Measurements from ENCODE around the gene TUBB4B.

TUBB4B gene

DNA sequence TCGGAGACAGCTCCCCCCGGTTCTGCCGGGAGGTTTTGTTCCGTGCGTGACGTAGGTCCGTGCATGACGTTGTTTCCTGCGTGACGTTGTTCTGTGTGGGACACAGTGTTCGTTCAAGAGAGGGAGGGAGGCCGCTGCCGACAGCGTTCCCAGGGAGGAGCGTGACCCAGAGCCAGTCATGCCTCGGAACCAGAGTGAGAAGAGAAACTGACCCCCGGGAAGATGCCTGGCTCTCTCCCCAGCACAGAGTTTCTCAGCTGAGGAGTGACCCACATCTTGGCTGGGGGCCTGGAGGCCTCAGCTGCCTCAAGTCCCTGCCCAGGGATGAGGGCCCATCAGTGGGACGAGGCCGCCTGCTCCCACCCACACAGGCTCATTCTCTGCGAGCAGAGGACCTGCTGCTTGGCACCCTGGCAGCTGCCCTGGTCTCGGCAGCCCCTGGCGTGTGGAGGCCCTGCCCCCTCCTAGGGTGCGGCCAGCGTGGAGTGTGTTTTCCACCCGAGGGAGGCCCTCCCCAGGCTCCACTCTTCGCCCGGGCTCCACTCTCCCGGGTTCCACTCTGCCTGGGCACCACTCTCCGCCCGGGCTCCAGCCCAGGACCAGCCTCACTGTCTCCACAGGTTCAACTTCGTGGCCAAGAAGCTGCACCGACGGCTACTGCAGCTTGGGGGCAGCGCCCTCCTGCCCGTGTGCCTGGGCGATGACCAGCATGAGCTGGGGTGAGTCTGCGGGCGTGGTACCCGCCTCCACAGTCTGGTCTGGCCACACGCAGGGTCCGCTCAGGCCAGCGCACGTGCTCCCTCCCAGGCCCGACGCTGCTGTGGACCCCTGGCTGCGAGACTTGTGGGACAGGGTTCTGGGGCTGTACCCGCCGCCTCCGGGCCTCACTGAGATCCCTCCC, 27.7 kb upstream of the TUBB4B start:
- no peak for DNase-seq (ENCODE audit: low spot score)

DNA sequence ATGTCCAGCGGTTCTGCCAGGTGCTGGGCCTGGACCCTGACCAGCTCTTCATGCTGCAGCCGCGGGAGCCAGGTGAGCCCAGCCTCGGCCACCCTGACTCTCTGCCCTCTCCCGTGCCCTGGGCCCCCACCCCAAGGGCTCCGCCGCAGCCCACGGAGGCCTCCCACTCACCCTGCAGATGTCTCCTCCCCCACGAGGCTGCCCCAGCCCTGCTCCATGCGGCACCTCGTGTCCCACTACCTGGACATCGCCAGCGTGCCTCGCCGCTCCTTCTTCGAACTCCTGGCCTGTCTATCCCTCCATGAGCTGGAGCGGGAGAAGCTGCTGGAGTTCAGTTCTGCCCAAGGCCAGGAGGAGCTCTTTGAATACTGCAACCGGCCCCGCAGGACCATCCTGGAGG, 26.5 kb upstream of the TUBB4B start:
- no peak for DNase-seq (ENCODE audit: low spot score)

DNA sequence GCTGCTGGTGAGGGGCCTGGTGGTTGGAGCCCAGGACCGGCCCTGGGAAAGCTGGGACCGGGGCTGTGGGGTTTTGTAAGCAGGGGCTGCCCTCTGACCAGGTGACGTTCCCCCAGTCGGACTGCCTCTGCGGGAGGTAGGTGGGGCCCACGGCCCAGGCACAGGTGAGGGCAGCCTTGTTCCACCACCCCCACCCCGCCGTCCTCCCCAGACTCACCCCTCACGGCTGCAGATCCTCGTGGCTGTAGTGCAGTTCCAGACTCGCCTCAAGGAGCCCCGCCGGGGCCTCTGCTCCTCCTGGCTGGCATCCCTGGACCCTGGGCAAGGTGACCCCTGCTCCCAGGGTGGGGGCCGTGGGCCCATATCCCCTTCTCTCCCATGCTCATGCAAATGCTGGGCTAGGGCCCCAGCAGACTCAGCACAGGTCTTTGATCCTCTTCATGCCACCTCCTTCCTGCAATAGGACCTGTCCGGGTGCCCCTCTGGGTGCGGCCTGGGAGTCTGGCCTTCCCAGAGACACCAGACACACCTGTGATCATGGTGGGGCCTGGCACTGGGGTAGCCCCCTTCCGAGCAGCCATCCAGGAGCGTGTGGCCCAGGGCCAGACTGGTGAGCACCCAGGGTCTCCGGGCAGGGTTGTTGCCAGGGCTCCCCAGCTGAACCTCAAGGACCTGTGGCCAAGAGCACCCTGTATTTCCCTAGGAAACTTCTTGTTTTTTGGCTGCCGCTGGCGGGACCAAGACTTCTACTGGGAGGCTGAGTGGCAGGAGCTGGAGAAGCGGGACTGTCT, 25.7 kb upstream of the TUBB4B start:
- DNase-seq (ENCODE audit: low spot score): no peak

DNA sequence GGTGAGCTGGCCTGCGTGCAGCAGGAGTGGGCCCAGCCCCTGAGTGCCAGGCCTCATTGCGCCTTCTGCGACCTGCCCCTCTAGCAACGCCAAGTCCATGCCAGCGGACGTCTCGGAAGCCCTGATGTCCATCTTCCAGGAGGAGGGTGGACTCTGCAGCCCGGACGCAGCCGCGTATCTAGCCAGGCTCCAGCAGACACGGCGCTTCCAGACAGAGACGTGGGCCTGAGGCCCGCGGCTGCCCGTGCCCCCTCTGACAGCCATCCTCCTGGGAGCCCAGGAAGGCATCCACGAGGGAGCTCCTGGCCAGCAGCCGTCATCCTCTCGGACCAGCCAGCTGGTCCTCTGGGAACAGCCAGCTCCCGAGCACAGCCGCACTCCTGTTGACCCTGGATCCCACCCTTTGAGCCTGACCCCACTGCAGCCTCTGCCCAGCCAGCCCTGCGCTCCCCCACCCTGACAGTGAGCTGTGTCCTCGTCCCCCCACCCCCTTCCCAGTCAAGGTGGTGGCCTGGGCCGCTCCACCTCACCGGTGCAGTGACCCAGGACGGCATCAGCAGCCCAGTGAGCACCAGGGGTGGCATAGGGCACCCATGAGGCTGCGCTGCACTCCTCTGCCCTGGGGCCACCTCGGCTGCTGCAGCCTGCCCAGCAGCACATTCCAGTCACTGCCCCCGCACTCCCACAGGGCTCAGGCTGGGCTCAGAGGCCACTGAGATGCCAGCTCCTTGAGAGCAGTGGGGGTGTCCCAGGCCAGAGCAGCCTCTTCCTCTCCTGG, 24.7 kb upstream of the TUBB4B start:
- DNase-seq (ENCODE audit: low spot score): no peak

DNA sequence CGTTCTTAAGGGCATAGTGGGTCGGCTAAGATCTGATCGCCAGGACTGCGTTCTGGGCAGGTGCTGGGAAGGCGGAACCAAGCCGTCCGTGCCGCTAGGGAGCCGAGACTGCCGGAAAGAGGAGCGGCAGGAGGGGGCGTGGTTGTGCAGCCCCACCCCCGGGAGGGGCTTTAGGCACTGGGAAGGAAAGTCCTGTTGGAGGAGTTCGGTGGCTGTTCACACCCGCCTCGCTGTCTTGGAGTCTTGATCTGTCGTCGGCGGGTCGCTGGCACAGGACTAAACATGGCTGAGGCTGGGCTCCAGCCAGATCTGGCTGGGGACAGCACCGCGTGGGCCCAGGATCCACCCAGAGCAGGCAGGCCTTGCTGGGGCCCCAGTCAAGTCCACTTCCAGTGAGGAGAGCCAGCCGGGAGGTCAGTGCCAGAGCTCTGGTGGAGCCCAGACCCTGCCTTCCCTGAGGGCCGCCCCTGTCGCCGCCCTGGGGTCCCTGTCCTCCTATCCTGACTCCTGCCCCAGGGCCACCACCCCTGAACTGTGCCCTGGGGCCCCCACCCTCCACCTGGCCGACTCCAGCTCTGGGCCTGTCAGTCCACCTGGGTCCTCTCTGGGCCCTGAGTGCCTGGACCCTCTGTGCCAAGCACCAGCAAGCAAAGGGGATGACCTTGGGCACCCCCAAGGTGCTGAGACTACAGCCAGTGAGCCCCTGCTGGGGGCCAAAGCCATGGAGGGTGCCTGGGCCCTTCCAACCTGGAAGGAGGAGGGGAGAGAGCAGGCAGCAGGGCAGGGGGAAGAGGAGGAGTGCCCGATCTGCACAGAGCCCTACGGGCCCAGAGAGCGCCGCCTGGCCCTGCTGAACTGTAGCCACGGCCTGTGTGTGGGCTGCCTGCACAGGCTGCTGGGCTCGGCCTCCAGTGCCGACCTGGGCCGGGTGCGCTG, 23.5 kb upstream of the TUBB4B start:
- DNase-seq (ENCODE audit: low spot score): peak; percentile 94

DNA sequence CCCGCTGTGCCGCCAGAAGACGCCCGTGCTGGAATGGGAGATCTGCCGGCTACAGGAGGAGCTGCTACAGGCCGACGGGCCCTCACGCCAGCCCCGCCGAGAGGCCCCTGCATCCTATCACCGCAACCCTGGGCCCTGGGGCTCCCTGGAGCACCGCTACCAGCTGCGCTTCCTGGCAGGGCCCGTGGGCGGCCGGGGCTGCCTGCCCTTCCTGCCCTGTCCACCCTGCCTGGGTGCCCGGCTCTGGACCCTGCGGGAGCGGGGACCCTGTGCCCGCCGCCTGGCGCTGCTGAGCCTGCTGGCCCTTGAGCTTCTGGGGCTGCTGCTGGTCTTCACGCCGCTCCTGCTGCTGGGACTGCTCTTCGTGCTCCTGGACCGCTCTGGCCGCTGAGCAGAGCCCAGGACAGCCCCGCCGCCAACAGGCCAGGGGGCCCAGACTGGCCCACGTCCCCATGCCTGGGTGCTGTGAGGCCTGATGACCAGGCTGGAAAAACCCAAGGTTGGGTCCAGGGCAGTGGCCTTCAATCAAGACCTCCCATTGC, 22.8 kb upstream of the TUBB4B start:
- no peak for DNase-seq (ENCODE audit: low spot score)

DNA sequence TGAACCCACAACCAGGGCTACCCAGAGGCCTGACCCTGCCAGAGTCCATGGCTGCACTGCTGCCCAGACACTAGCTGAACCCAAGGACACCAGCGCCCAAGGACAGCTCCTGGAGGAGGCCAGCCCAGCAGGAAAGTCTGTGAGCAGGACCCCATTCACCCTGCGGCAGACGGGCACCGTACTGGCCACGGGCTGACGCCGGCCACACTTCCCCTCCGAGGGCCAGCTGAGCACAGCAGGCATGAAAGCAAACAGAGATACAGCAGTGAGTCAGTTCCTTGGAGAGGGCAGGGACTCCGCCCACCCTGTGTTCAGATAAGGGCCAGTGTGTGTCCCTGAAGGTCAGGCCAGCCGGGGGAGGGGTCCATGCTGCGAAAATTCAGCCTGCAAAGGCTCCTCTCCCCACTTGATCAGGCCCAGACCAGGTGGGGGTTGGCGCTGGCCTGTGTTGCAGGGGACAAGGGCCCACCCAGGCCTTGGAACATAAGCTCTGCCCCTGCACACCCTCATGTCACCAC, 22.3 kb upstream of the TUBB4B start:
- peak; percentile 89 for DNase-seq (ENCODE audit: low spot score)

DNA sequence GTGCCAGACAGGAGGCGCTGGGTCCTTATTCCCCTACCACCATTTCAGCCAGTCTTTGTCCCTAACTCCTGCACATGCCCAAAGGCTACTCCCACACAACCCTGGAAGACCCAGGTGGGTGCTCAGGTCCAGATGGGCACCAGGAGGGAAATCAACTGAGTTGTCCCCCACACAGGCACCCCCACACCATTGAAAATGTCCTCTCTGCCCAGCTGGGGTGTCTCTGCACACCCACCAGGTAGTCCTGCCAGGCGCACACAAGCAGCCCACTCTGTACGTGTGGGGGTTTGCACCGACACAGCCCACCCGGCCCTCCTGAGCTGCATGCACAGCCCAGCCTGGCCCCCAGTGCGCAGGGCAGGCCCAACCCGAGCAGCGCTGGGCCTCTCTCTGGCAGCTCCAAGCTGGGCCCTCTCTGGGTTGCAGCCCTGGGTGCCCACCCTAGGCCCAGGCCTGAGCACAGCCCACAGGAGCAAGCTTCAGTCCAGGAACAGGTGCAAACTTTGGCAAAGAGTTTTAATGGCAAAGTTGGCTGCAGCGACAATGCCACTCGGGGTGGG, 21.2 kb upstream of the TUBB4B start:
- DNase-seq (ENCODE audit: low spot score): no peak

DNA sequence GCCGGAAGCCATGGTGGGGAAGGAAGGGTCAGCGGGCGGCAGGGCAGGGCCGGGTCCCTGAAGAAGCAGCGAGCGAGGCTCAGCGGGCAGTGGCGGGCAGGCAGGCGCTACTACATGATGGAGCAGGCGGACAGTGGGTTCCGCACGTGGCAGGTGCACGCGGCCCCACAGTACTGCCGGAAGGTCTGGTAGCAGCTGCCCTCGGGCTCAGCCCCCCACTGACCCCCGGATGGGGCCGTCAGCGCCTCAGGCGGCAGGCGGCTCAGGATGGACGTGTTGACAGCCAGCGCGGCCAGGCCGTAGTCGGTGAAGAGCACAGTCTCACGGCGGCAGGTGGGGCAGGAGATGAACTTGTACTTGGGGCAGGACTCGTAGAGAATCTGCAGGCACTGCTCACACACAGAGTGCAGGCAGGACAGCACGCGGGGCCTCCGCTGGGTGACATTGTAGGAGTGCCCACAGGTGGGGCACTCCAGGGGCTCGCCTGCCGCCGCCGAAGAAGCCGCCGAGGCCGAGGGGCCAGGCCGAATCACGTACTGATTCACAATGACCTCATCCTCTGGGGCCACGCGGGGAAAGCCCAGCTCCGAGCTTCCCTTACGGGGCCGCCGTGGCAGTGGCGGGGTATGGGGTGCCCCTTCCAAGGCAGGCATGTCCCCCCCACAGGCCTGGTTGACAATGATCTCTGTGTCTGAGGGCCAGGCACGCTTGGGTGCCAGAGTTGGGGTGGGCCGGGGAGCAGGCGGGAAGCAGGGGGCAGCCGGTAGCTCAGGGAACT, 20.6 kb upstream of the TUBB4B start:
- DNase-seq (ENCODE audit: low spot score): no peak

DNA sequence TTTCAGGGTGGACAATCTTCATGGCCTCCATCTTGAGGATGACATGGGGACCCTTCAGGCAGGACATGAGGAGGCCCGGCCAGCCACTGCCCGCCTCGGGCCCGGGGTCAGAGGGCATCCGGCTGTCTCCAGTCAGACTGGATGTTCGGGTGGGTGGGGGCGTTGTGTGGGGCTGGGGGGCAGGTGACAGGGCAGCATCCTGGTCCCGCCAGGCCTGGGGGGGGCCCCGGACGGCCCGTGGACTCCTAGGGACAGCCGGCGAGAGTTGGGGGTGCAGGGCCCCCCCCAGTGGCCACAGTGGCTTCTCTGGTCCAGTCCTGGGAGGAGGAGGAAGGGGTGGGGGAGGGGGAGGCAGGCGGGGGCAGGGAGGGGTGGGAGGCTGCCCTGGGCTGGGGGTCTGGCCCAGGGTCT, 20.0 kb upstream of the TUBB4B start:
- no peak for DNase-seq (ENCODE audit: low spot score)

DNA sequence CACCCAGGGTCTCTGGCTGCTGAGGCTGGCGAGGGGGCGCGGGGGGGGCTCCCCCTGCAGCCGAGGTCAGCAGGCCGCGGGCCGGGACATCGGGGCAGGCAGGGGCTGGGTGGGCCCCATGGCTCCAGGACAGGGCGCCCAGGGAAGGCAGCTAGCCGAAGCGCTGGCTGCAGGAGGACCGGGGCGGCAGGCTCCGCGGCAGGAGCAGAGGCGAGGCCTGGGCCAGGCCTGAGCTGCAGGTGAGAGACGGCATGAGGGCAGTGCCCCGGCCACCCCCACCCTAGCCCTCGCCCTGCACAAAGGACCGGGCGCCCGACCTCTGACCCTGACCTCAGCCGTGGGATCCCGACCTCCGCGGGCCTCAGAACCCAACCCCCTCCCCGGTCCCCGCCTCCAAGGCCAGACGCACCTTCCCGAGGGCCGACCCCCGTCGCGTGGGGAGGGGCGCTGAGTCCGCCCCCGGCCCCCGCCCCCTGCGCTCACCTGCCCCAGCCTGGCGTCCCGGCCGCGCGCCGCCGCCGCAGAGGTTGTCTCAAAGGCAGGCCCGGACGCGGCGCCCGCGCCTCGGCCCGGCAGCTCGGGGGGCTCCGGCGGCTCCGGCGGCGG, 19.5 kb upstream of the TUBB4B start:
- no peak for DNase-seq (ENCODE audit: low spot score)

DNA sequence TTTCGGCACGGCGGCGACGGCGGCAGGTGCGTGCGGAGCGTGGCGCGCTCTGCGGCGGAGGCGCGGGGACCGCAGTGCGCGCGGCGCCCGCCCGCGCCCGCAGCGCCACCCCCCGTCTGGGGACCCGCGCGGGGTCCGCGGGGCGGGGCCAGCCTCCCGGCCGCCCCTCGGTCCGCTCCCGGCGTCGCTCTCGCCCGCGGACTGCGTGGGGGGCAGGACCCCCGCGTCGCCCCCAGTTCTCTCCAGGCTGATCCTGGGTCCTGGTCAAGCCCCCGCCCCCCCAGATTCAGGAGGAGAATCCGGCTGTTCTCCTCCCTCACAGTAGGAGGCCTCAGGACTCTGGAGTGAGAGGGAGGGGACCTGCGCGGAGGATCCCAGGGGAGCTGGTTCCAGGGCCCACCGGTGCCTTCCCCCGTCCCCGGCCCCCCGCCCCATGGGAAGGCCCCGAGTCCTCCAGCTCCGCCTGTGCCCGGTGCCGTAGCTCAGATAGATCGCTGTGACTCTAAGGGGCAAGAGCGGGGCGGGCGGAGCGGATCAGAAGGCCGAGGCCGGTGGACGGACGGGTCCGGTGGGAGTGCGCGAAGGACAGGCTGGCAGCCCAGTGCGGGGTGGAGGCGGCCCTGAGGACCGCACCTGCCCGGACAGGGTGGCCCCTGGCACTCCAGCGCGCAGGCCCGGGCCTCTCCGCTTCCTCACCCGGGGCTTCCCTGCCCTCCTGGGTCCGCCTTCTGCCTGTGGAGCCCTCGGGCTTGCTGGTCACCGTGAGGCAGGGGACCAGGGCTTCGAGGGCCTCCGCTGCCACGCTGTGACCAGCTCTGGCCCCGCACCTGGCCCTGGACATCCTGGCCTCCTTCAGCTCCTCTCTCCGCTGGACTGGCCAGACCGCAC, 18.7 kb upstream of the TUBB4B start, which contains the start of gene RNF208:
TSS of gene RNF208 (minus strand) at position 51 of the 888 bp plus-strand sequence. CDS start 1,028 bp downstream, outside the sequence.
- DNase-seq (ENCODE audit: low spot score): no peak

DNA sequence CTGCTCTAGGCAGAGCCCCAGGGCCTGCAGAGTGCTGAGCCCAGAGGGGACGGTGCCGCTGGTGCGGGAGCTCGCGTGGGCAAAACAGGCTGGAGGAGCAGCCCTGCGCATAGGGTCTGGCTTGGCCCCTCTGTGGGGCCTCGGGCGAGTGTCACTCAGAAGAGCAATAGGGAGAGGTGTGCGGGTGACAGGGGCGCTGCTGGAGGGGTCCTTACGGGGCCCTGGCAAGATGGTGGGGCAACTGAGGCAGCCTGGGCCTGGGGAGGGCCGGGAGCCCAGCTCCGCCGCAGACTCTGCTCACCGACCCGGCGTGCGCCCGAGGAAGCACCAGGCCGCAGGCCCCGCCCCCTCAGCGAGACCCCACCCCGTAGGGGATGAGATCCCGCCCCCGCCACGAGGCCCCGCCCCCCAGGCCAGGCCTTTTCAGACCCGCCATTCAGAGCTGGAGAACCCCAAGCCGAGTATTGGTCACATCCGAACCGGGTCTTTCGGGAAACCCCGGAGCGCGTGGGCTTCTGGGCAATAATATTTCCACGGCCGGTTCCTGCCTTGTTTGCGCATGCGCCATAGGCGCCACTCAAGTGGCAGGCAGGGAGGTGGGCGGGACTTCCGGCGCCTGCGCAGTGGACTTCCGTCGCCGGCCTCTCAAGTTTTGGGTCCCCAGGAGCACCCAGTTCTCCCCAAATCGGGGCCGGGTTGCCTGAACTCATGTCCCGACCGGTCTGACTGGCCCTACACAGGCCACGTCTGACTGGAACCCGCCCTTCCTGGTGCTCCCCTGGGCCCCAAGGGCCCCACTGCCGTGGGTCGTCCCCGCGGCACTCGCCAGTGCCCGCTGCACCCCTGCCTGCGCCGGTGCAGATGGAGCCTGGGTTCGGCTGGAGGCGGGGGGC, 17.8 kb upstream of the TUBB4B start:
- DNase-seq (ENCODE audit: low spot score): peak; percentile 99

DNA sequence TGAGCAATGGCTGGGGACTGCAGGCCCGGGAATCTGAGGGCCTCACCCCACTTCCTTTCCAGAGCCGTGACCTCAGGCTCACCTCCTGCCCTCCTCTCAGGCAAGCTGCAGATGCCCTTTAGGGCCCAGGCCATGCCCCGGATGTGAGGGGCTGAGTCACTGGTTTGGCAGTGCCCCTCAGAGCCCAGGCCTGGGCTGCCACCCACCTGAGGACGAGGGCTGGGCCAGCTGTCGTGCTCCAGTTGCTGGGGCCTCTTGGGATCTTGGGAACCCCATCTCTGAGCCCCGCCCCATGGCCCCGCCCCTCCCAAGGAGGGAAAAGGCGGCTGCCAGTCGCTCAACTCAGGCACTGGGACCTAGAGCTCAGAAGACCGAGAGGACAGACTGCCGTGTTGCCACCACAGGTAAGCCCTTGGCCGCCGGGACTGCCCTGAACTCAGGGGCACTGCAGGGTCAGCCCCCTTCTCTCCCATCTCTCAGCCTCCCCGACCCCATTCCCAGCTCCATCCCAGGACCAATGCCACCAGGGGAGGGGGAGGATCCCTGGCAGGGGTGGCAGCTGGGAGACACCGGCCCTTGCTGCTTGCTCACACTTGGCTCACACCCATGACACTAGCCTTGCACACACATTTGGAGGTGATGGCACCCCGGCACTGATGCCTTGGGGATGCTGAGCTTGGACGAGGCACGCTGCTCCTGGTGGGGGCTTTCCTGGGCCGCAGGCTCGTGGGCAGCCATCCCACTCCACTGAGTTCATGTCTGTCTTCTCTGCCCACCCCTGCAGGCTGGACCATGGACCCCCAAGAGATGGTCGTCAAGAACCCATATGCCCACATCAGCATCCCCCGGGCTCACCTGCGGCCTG, 16.0 kb upstream of the TUBB4B start, which contains the start of gene CYSRT1:
TSS of gene CYSRT1 (plus strand) at position 345 of the 865 bp plus-strand sequence. CDS start at position 793, 448 bp downstream.
- no peak for DNase-seq (ENCODE audit: low spot score)

DNA sequence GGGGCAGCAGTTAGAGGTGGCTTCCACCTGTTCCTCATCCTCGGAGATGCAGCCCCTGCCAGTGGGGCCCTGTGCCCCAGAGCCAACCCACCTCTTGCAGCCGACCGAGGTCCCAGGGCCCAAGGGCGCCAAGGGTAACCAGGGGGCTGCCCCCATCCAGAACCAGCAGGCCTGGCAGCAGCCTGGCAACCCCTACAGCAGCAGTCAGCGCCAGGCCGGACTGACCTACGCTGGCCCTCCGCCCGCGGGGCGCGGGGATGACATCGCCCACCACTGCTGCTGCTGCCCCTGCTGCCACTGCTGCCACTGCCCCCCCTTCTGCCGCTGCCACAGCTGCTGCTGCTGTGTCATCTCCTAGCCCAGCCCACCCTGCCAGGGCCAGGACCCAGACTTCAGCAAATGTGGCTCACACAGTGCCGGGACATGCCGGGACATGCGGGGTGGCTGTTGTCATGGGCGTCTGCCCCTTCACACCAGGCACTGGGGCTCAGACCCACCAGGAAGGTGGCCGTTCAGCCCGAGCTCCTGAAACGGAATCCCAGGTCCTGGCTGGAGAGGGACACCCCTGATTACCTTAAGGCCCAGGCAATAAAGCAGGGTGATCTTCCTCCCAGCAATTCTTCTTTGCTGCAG, 15.3 kb upstream of the TUBB4B start:
- no peak for DNase-seq (ENCODE audit: low spot score)
